Putamen (tissue), 1 donor: ENCODE measurements around the gene LRRTM3.
A peak's percentile ranks its signal among the peaks of the same experiment; 100 is the strongest.

Source experiments
- DNase-seq: peaks from one replicate; pipeline ENCODE4 v3.0.0-alpha.2; 2016; ENCODE audit warnings: low spot score

Gene LRRTM3

GRCh38 chr10:66925896-66926715, at the start of gene LRRTM3:
LRRTM3 (plus strand) TSS chr10:66926036.
- DNase-seq, result peak; percentile 92

GRCh38 chr10:66877361-66877760, 48.5 kb upstream of the LRRTM3 start:
- no peak for DNase-seq

GRCh38 chr10:66880292-66880691, 45.5 kb upstream of the LRRTM3 start:
- DNase-seq, result no peak

- DNase-seq, result no peak
Measured at GRCh38 chr10:66880826-66881225, 45.0 kb upstream of the LRRTM3 start.

GRCh38 chr10:66881814-66882213, 44.0 kb upstream of the LRRTM3 start:
- no peak for DNase-seq

GRCh38 chr10:66882271-66882670, 43.6 kb upstream of the LRRTM3 start:
- DNase-seq, result no peak

GRCh38 chr10:66886848-66887247, 39.0 kb upstream of the LRRTM3 start:
- DNase-seq, result no peak

- no peak for DNase-seq
Measured at GRCh38 chr10:66888237-66888636, 37.6 kb upstream of the LRRTM3 start.

- DNase-seq, result no peak
Measured at GRCh38 chr10:66892871-66893270, 33.0 kb upstream of the LRRTM3 start.

- DNase-seq, result no peak
Measured at GRCh38 chr10:66910671-66911070, 15.2 kb upstream of the LRRTM3 start.

- DNase-seq, result no peak
Measured at GRCh38 chr10:66916030-66916429, 9.8 kb upstream of the LRRTM3 start.

- no peak for DNase-seq
Measured at GRCh38 chr10:66917104-66917503, 8.7 kb upstream of the LRRTM3 start.

GRCh38 chr10:66919248-66919647, 6.6 kb upstream of the LRRTM3 start:
- no peak for DNase-seq

- DNase-seq, result no peak
Measured at GRCh38 chr10:66924674-66925345, 1.0 kb upstream of the LRRTM3 start.

GRCh38 chr10:66925373-66925772, 463 bp upstream of the LRRTM3 start:
- DNase-seq, result no peak

GRCh38 chr10:66926841-66927240, 1.0 kb downstream of the LRRTM3 start:
- no peak for DNase-seq

- peak; percentile 57 for DNase-seq
Measured at GRCh38 chr10:66927251-66927935, 1.6 kb downstream of the LRRTM3 start.

- peak; percentile 67 for DNase-seq
Measured at GRCh38 chr10:66927971-66928770, 2.3 kb downstream of the LRRTM3 start.

- peak; percentile 53 for DNase-seq
Measured at GRCh38 chr10:66928776-66929175, 2.9 kb downstream of the LRRTM3 start.

- DNase-seq, result peak; percentile 34
Measured at GRCh38 chr10:66929375-66929774, 3.5 kb downstream of the LRRTM3 start.

GRCh38 chr10:66931340-66931948, 5.6 kb downstream of the LRRTM3 start:
- DNase-seq, result peak; percentile 79

- peak; percentile 80 for DNase-seq
Measured at GRCh38 chr10:66931949-66932343, 6.1 kb downstream of the LRRTM3 start.
